ENCODE measurements around the gene CBLC.
A peak's percentile ranks its signal among the peaks of the same experiment; 100 is the strongest.

- TF ChIP-seq CTCF (IDR thresholded peaks at IDR 0.05; ENCODE audit: poor library complexity) (peak; percentile 85), EZH2phosphoT487 (IDR thresholded peaks at IDR 0.05; ENCODE audit: low read depth, severe bottlenecking, unreplicated experiment) (no peak)
Measured at GRCh38 chr19:44770550-44771257, 7.0 kb upstream of the CBLC start.

All from hepatocyte (in vitro differentiated cells).